ENCODE results near the gene PHRF1. TPM values are rescaled to one million over a fixed set of nuclear protein-coding genes. Genes with fewer than 3 reads are reported as not detected.

The PHRF1 gene
- total RNA-seq, 2 experiments from 2014 or later = 43.1 to 44.5 TPM

DNA sequence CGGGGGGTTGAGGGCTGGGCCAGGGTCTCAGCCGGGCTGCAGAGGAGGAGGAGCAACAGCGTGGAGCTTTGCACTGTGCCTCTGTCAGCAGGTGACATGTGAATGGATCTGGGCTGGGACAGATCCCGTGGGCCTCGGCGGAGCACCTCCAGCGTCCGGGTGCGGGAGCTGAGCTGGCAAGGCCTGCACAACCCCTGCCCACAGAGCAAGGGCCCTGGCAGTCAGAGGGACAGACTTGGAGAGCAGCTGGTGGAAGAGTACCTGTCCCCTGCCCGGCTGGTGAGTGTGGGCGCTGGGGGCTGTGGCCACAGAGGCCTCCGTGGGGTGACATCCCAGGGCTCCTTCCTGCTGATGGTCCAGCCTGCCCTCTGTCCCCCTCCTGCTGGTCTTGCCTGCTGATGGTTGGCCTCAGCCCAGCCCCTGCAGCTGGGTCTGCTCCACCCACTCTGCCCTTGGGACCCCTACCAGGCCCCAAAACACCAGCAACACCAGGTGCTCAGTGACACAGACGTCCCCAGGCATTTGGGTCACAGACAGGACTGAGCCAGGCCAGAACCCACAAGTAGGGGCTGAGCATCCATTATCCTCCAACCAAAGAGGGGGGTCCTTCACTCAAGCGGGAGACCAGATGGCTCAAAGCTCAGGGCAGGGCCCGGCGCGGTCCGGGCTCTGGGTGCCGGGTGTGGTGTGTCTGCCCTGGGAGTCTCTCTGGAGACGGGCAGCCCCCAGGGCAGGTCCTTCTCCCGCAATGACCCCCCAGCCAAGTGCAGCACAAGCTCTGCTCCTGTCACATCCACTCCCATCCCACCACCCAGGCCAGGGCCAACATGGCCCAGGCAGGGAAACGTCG lies 35.5 kb upstream of the PHRF1 start:
- no peak for DNase-seq

DNA sequence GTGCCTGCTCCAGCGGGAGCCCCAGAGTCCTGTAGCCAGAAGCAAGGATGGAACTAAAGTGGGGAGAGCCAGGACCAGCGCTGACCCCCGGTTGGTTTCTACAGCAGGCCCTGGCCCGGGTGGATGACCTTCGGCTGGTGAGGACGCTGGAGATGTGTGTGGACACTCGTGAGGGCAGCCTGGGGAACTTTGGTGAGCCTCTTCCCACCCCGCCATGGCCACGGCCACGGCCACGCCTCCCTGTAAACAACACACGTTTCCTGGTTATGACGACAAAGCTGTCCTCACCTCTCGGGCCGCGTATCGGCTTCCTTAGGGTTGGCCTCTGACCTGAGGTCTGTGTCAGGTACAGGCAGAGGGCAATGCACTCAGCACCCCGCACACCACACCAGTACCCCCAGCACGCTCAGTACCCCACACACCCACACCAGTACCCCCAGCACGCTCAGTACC lies 34.8 kb upstream of the PHRF1 start:
- Mint-ChIP-seq H3K4me3 (no peak overlapping the region), H3K27me3 (no peaks in the 10 kb centered on the region), H3K9me3 (no peaks in the 10 kb centered on the region), H3K27ac (no peak overlapping the region), H3K4me1 (ENCODE audit: low read depth) (peaks cover 4% of the 10 kb centered on the region), H3K36me3 (ENCODE audit: low read depth) (no peaks in the 10 kb centered on the region)
- ATAC-seq = no peak
- ChIA-PET CTCF (interaction anchor here (0.9 kb wide), 1 partner anchor 13 kb away, joined by 3 read pairs; no protein-coding TSS in a partner anchor), POLR2A (interaction anchor here (0.6 kb wide), 1 partner anchor 15 kb away, joined by 3 read pairs; no protein-coding TSS in a partner anchor)
- DNase-seq = no peak
- no peak for TF ChIP-seq CTCF (IDR thresholded peaks at IDR 0.05)
- intact Hi-C loops (cut with micrococcal nuclease) = no loop called here

More for the DNA sequence above, 35.5 kb upstream of the PHRF1 start:
- H3K27ac Mint-ChIP-seq = no peak overlapping the region
- peaks cover 4% of the 10 kb centered on the region for H3K4me1 Mint-ChIP-seq (ENCODE audit: low read depth)
- ChIA-PET POLR2A (interaction anchor here (0.6 kb wide), 1 partner anchor 16 kb away, joined by 3 read pairs; no protein-coding TSS in a partner anchor), CTCF (interaction anchor here (0.9 kb wide), 1 partner anchor 14 kb away, joined by 3 read pairs; no protein-coding TSS in a partner anchor)
- ATAC-seq = no peak
- no peaks in the 10 kb centered on the region for H3K27me3 Mint-ChIP-seq
- no peak overlapping the region for H3K4me3 Mint-ChIP-seq
- TF ChIP-seq CTCF (IDR thresholded peaks at IDR 0.05) = no peak
- intact Hi-C loops (cut with micrococcal nuclease) = no loop called here
- no peaks in the 10 kb centered on the region for H3K9me3 Mint-ChIP-seq
- no peaks in the 10 kb centered on the region for H3K36me3 Mint-ChIP-seq (ENCODE audit: low read depth)

DNA sequence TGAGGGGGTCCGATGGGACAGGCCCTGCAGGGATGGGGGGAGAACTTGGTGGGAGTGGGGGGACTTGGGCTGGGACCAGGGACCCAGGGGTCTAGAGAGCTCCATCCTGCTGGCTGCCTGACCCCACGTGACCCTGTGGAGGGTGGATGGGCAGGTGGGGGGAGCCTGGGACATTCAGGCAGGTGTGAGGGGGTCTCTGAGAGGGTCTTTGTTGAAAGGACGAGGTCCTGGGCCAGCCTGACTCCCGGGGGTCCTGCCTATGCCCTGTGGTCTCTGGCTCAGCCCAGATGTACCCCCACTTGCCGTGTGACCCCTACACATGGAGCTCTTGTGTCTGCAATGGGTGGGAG lies 31.5 kb upstream of the PHRF1 start:
- no peak overlapping the region for H3K27ac Mint-ChIP-seq
- no peaks in the 10 kb centered on the region for H3K9me3 Mint-ChIP-seq
- POLR2A ChIA-PET = interaction anchor here (1.1 kb wide), 1 partner anchor 94 kb away, joined by 3 read pairs; no protein-coding TSS in a partner anchor
- CTCF ChIA-PET = interaction anchor here (0.7 kb wide), 1 partner anchor 178 kb away, joined by 4 read pairs; no protein-coding TSS in a partner anchor
- no peak for TF ChIP-seq CTCF (IDR thresholded peaks at IDR 0.05)
- no peak overlapping the region for H3K4me3 Mint-ChIP-seq
- no peak for ATAC-seq
- H3K4me1 Mint-ChIP-seq (ENCODE audit: low read depth) = no peaks in the 10 kb centered on the region
- no peak for DNase-seq
- intact Hi-C loops (cut with micrococcal nuclease) = no loop called here
- H3K36me3 Mint-ChIP-seq (ENCODE audit: low read depth) = no peaks in the 10 kb centered on the region
- H3K27me3 Mint-ChIP-seq = no peaks in the 10 kb centered on the region

DNA sequence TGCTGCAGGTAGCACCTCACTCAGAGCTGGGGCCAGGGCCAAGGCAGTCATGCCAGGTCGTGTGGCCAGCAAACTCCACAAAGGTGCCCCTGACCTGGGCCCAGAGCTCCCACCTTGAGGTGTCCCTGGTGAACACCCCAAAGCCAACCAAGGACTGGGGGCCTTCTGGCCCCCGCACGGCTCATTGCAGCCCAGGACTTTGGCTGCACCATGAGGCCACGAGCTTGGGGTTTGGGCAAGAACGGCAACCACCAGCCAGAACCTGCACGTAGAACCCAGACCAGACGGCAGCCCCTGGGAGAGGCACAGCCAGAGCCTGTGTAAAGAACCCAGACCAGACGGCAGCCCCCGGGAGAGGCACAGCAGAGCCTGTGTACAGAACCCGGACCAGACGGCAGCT lies 31.1 kb upstream of the PHRF1 start:
- Mint-ChIP-seq H3K4me1 (ENCODE audit: low read depth) (no peaks in the 10 kb centered on the region), H3K27ac (no peak overlapping the region), H3K4me3 (no peak overlapping the region), H3K36me3 (ENCODE audit: low read depth) (no peaks in the 10 kb centered on the region), H3K27me3 (no peaks in the 10 kb centered on the region), H3K9me3 (no peaks in the 10 kb centered on the region)
- POLR2A ChIA-PET = interaction anchor here (1.1 kb wide), 1 partner anchor 93 kb away, joined by 3 read pairs; no protein-coding TSS in a partner anchor
- TF ChIP-seq CTCF (IDR thresholded peaks at IDR 0.05) = no peak
- CTCF ChIA-PET = interaction anchor here (0.7 to 1.2 kb wide), 2 partner anchors 9 to 178 kb away, joined by 3 to 4 read pairs; no protein-coding TSS in a partner anchor
- DNase-seq = no peak
- ATAC-seq = no peak
- intact Hi-C loops (cut with micrococcal nuclease) = no loop called here
